Mammary epithelial cell (primary cell): ENCODE measurements around the gene ODC1.

Experiments used
- EZH2 ChIP-seq: IDR thresholded peaks from 2 replicates; pipeline ENCODE4 v1.6.1; 2012; ENCODE audit warnings: low read length, inconsistent platforms, borderline replicate concordance
- TF ChIP-seq, protein P1 (sequence below), 2 donors: IDR thresholded peaks in 1 of 2; conservative IDR thresholded peaks in 1 of 2; 2 replicates each; pipeline ENCODE4 v1.5.1; 2011 to 2012; ENCODE audit warnings: inconsistent platforms in 2 of 2, low read length in 2 of 2, mild to moderate bottlenecking in 2 of 2, control low read depth in 1 of 2, low read depth in 1 of 2; ENCODE audit not compliant: insufficient read depth in 1 of 2; ENCODE audit errors: extremely low read depth in 1 of 2

DNA sequence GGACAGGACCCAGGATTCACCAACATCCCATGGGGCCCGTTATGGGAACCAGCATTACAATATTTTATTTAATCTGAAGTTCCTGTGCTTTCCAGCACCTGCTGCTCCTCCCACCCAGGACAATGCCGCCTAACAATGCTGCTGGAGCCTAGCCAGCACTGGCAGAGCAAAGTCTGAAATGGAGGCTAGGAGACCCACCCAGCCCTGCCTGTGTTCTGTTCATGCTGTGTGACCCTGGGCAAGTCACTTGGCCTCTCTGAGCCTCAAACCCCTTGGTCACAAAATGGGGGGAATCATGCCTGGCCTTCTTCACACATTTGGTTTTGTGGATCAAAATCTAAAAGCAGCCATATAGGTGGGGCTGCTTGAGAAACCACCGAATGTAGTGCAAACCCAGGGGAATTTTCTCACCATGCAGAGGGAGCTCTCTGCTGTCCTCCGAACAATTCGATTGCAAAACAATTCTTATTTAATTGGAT lies 38.5 kb upstream of the ODC1 start:
- TF ChIP-seq, protein P1, sequence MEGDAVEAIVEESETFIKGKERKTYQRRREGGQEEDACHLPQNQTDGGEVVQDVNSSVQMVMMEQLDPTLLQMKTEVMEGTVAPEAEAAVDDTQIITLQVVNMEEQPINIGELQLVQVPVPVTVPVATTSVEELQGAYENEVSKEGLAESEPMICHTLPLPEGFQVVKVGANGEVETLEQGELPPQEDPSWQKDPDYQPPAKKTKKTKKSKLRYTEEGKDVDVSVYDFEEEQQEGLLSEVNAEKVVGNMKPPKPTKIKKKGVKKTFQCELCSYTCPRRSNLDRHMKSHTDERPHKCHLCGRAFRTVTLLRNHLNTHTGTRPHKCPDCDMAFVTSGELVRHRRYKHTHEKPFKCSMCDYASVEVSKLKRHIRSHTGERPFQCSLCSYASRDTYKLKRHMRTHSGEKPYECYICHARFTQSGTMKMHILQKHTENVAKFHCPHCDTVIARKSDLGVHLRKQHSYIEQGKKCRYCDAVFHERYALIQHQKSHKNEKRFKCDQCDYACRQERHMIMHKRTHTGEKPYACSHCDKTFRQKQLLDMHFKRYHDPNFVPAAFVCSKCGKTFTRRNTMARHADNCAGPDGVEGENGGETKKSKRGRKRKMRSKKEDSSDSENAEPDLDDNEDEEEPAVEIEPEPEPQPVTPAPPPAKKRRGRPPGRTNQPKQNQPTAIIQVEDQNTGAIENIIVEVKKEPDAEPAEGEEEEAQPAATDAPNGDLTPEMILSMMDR (conservative IDR thresholded peaks at IDR 0.05 in 1 of 2, IDR thresholded peaks at IDR 0.05 in 1 of 2; ENCODE audit: extremely low read depth in 1 of 2, insufficient read depth in 1 of 2, low read depth in 1 of 2, low read length in 2 of 2): no peak
- TF ChIP-seq EZH2: no peak
